ENCODE data around the gene CR2.
"Not testable (repeated sequence)": the region's sequence is repeated elsewhere in the genome, so short reads cannot be mapped to it uniquely, and the experiment has no call there.

Gene CR2

GRCh38 chr1:207453710-207454045, 450 bp upstream of the CR2 start:
- no peak for DNase-seq

- DNase-seq = no peak
Observed at GRCh38 chr1:207455183-207455754, 1.1 kb downstream of the CR2 start.

GRCh38 chr1:207458414-207458813, 4.3 kb downstream of the CR2 start:
- DNase-seq = no peak

GRCh38 chr1:207459008-207459407, 4.9 kb downstream of the CR2 start:
- DNase-seq = no peak

- DNase-seq = no peak
Observed at GRCh38 chr1:207461649-207462048, 7.5 kb downstream of the CR2 start.

GRCh38 chr1:207462535-207462934, 8.4 kb downstream of the CR2 start:
- no peak for DNase-seq

GRCh38 chr1:207463021-207463420, 8.9 kb downstream of the CR2 start:
- DNase-seq = no peak

GRCh38 chr1:207463571-207463970, 9.4 kb downstream of the CR2 start:
- no peak for DNase-seq

- DNase-seq = no peak
Observed at GRCh38 chr1:207470927-207471326, 16.8 kb downstream of the CR2 start.

GRCh38 chr1:207474210-207474609, 20.1 kb downstream of the CR2 start:
- no peak for DNase-seq

- DNase-seq = no peak
Observed at GRCh38 chr1:207486198-207486597, 32.1 kb downstream of the CR2 start.

GRCh38 chr1:207487636-207488035, 33.5 kb downstream of the CR2 start:
- DNase-seq = no peak

- DNase-seq = no peak
Observed at GRCh38 chr1:207493212-207493611, 39.1 kb downstream of the CR2 start.

GRCh38 chr1:207494171-207494570, 40.0 kb downstream of the CR2 start:
- DNase-seq = no peak

- not testable (repeated sequence) for DNase-seq
Observed at GRCh38 chr1:207495281-207495680, 41.2 kb downstream of the CR2 start.

GRCh38 chr1:207495801-207496792, 42.0 kb downstream of the CR2 start, which contains the start of gene CR1:
Gene CR1 (plus strand): TSS chr1:207496157. CDS start chr1:207496268, 111 bp downstream.
- DNase-seq = peak; percentile 2

- no peak for DNase-seq
Observed at GRCh38 chr1:207497941-207498340, 43.8 kb downstream of the CR2 start.

- DNase-seq = peak; percentile 26
Observed at GRCh38 chr1:207499573-207499972, 45.4 kb downstream of the CR2 start.

- DNase-seq = no peak
Observed at GRCh38 chr1:207500306-207500705, 46.2 kb downstream of the CR2 start.

- no peak for DNase-seq
Observed at GRCh38 chr1:207501071-207501470, 46.9 kb downstream of the CR2 start.

GRCh38 chr1:207502726-207503125, 48.6 kb downstream of the CR2 start:
- no peak for DNase-seq

- no peak for DNase-seq
Observed at GRCh38 chr1:207503950-207504349, 49.8 kb downstream of the CR2 start.

GRCh38 chr1:207504438-207504837, 50.3 kb downstream of the CR2 start:
- DNase-seq = no peak

- no peak for DNase-seq
Observed at GRCh38 chr1:207510444-207510843, 56.3 kb downstream of the CR2 start.
